ENCODE results near the gene MALT1.
"Not testable (repeated sequence)": the region's sequence is repeated elsewhere in the genome, so short reads cannot be mapped to it uniquely, and the experiment has no call there.

Gene MALT1

DNA sequence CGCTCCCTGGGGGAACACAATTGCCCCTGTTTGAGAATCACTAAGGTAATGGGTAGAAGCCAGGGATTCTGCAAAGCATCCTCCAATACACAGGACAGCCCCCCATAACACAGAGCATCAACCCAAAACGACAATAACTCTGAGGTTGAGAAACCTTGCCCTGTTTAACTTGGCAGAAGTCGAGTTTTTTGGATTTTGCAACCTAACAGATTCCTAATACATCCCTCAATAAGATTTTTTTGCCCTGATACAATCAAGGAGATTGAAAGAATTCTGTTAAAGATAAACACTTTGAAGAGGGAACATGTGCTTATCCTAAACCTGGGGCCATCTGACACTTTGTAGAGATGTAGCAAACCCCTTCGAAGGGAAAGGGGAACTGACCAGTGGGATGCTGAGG, 100.9 kb downstream of the MALT1 start:
- no peak for DNase-seq (ENCODE audit: low read depth)

DNA sequence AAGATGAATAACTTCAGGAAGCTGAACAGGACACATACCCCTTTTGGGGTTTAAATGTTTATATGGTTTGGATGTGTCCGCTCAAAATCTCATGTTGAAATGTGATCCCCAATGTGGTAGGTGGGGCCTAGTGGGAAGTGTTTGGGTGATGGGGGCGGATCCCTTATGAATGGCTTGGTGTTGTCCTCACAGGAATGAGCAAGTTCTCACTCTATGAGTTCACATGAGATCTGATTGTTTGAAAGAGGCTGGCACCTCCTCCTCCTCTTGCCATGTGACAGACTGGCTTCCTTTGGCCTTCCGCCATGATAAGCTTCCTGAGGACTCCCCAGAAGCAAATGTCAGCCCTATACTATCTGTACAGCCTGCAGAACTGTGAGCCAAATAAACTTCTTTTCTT, 104.8 kb downstream of the MALT1 start:
- DNase-seq (ENCODE audit: low read depth) = no peak

DNA sequence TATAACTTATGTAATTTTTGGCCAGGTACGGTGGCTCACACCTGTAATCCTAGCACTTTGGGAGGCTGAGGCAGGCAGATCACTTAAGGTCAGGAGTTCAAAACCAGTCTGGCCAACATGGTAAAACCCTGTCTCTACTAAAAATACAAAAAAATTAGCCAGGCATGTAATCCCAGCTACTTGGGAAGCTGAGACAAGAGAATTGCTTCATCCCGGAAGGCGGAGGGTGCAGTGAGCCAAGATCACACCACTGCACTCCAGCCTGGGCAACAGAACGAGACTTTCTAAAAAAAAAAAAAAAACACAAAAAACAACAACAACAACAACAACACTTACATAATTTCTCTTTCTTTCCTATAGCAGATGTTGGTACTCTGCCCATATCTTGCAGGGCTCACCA, 105.3 kb downstream of the MALT1 start:
- DNase-seq (ENCODE audit: low read depth) = not testable (repeated sequence)

DNA sequence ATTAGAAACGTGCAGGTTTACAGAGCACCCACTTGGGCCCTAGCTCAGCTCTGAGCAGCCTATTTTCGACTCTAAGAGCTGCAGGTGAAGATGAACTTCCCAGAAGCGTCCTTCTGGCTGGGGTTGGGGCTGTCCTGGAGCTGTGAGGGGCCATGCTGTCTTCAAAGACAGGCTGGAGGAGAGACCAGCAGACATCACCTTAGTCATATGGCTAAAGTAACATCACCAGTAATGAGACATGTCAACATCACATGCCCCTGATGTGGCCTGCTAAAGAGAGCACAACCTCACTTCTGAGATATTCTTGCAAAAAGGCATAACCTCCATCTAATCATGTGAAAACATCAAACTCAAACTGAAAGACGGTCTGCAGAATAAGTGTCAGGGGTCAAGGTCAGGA, 106.2 kb downstream of the MALT1 start:
- DNase-seq (ENCODE audit: low read depth) = no peak

GRCh38 chr18:58779529-58779928, 108.3 kb downstream of the MALT1 start:
- no peak for DNase-seq (ENCODE audit: low read depth)

- no peak for DNase-seq (ENCODE audit: low read depth)
Measured at GRCh38 chr18:58780045-58780444, 108.8 kb downstream of the MALT1 start.

- peak; percentile 32 for DNase-seq (ENCODE audit: low read depth)
Measured at GRCh38 chr18:58781627-58782194, 110.4 kb downstream of the MALT1 start.

- no peak for DNase-seq (ENCODE audit: low read depth)
Measured at GRCh38 chr18:58784601-58785137, 113.4 kb downstream of the MALT1 start.

- no peak for DNase-seq (ENCODE audit: low read depth)
Measured at GRCh38 chr18:58785171-58785805, 114.0 kb downstream of the MALT1 start.

GRCh38 chr18:58785870-58786269, 114.6 kb downstream of the MALT1 start:
- no peak for DNase-seq (ENCODE audit: low read depth)

GRCh38 chr18:58787536-58788149, 116.4 kb downstream of the MALT1 start:
- DNase-seq (ENCODE audit: low read depth) = no peak

GRCh38 chr18:58788470-58788869, 117.2 kb downstream of the MALT1 start:
- no peak for DNase-seq (ENCODE audit: low read depth)

- DNase-seq (ENCODE audit: low read depth) = no peak
Measured at GRCh38 chr18:58788971-58789875, 118.0 kb downstream of the MALT1 start.

- no peak for DNase-seq (ENCODE audit: low read depth)
Measured at GRCh38 chr18:58789876-58790240, 118.6 kb downstream of the MALT1 start.

- no peak for DNase-seq (ENCODE audit: low read depth)
Measured at GRCh38 chr18:58792086-58792485, 120.8 kb downstream of the MALT1 start.

- no peak for DNase-seq (ENCODE audit: low read depth)
Measured at GRCh38 chr18:58793361-58793760, 122.1 kb downstream of the MALT1 start.

DNA sequence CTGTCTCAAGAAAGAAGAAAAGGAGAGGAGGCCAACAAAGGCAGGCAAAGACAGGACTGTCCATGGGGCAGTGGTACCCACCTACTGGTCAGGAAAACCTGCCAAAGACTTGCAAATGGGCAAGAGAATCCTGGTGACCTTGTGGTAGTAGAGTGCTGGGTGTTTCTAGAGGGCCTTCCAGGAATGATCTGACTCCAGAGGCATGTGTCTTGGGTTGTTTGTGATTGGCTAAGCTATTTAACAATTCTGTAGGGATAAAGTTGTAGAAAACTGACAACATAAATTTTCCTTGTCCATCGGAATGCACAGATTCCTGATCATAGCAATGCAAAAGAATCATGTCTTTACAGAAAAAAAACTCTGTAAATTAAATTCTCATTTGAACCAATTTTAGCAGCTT, 125.0 kb downstream of the MALT1 start:
- no peak for DNase-seq (ENCODE audit: low read depth)

DNA sequence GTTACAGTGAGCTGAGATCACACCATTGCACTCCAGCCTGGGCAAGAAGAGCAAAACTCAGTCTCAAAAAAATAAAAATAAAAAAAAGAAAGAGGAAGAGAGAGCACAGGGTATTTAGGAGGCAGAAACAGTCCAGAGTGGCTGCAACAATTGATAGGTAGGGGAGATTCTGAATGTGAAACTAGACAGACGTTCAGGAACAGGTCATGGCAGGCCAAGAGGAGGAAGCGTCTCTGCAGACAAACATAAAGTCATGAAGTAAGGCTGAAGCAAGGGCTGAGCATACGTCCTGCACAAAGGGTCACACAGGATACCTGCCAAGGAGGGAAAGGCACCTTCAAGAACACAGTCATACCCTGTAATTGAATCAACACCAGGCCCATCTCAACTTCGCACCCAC, 129.3 kb downstream of the MALT1 start:
- DNase-seq (ENCODE audit: low read depth) = no peak

DNA sequence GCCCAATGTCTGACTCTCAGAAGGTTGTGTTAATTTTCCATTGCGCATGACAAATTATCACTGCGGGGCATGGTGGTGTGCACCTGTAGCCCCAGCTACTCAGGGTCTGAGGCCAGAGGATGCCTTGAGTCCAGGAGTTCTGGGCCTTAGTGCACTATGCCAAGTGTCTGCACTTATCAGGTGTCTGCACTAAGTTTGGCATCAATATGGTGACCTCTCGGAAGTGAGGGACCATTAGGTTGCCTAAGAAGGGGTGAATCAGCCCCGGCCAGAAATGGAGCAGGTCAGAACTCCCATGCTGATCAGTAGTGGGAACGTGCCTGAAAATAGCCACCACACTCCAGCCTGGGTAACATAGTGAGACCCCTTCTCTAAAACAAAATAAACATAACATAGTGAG, 131.7 kb downstream of the MALT1 start:
- DNase-seq (ENCODE audit: low read depth) = no peak

DNA sequence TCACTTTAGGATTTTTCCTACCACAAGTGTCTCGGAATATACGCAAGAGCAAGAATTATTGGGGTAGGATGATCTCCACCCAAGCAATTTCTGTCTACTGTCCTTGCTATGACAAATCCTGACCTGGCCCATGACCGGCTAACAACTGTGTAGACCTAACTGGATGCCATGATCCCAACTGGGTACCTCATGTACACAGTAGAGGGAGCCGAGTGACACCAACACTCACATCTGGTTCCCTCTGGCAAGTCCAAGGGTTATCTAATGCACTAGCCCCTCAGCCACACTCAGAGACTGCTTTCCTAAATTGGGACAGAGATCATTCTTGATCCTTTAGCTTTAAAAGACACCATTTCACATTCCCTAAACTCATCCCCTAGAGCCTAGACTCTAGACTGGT, 132.7 kb downstream of the MALT1 start:
- DNase-seq (ENCODE audit: low read depth) = no peak
